DND-41 (cell line): Measurements from ENCODE around the gene ANKRD29.

Experiments used
- CTCF ChIP-seq: IDR thresholded peaks from 2 replicates; pipeline ENCODE4 v1.5.1; 2012; ENCODE audit warnings: borderline replicate concordance, low read length, moderate library complexity, mild to moderate bottlenecking; ENCODE audit not compliant: poor library complexity, severe bottlenecking; ENCODE audit errors: extremely low read depth
- EZH2 ChIP-seq: IDR thresholded peaks from 3 replicates; pipeline ENCODE4 v1.6.1; 2012; ENCODE audit warnings: borderline replicate concordance, low read depth, mild to moderate bottlenecking, moderate library complexity, low read length, inconsistent platforms; ENCODE audit not compliant: severe bottlenecking

DNA sequence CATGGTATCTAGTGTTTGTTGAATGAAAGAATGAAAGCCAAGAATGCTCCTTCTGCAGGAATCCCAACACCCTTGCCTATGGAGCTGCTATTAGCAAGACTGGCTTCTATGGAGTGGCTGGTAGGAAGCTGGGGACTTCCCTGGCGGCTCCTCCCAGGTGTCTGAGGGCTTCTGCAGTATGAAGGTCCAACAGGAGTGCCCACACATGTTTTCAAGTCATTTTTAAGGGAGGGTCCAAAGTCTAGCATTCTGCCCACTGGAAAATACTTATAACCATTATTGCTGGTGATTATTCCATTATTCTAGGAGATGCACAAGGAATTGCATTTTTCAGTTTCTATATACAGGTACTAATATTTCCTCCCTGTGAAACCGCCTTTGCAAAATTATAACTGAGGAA, 54.5 kb downstream of the ANKRD29 start:
- TF ChIP-seq CTCF (no peak), EZH2 (no peak)
